HFFc6 (cell line): ENCODE results near the gene BCL2L13. TPM values are rescaled to one million over a fixed set of nuclear protein-coding genes. Genes with fewer than 3 reads are reported as not detected.
"Not testable (repeated sequence)": the region's sequence is repeated elsewhere in the genome, so short reads cannot be mapped to it uniquely, and the experiment has no call there.

Experiments
- DNase-seq: peaks from one replicate; pipeline ENCODE4 v3.0.0-alpha.2; 2018
- H3K27ac Mint-ChIP-seq: 2 replicates; pipeline ENCODE4 v1.8.0; 2020; ENCODE audit warnings: mild to moderate bottlenecking, mixed read lengths
- H3K27me3 Mint-ChIP-seq: 2 replicates; pipeline ENCODE4 v1.8.0; 2021; ENCODE audit warnings: mild to moderate bottlenecking, moderate library complexity, mixed read lengths; ENCODE audit not compliant: insufficient read depth
- H3K36me3 Mint-ChIP-seq: 2 replicates; pipeline ENCODE4 v1.8.0; 2021; ENCODE audit warnings: low read depth, mixed read lengths
- H3K4me1 Mint-ChIP-seq: 2 replicates; pipeline ENCODE4 v1.8.0; 2020; ENCODE audit warnings: low read depth, mixed read lengths
- H3K4me3 Mint-ChIP-seq: 2 replicates; pipeline ENCODE4 v1.8.0; 2020; ENCODE audit warnings: mild to moderate bottlenecking, moderate library complexity, mixed read lengths
- H3K9me3 Mint-ChIP-seq: 2 replicates; pipeline ENCODE4 v1.8.0; 2020; ENCODE audit warnings: mild to moderate bottlenecking, mixed read lengths
- CTCF ChIP-seq: fragments of 200-600 bp; sonication (generic); IDR thresholded peaks from 2 replicates; pipeline ENCODE4 v1.5.0; 2021; ENCODE audit warnings: antibody characterized with exemption, mild to moderate bottlenecking
- total RNA-seq, 6 experiments: library from RNA; stranded (reverse); fragmentation: NEBNext Ultra II Directional; extraction: Animal tissue kit (Norgen Biotek cat#: 25700); gene quantifications; 2 replicates in 1 of 6; 3 replicates in 5 of 6; pipeline ENCODE4 v1.2.3, GENCODE V29; 2021

The BCL2L13 gene
- total RNA-seq, 6 experiments from 2014 or later, result 46.7 to 53.1 (median 49.7) TPM

GRCh38 chr22:17656870-17657395 is 18.4 kb downstream of the BCL2L13 start:
- Mint-ChIP-seq H3K4me1 (no peaks in the 10 kb centered on the region), H3K27me3 (no peaks in the 10 kb centered on the region), H3K36me3 (peaks cover 10% of the 10 kb centered on the region; the same call in 1 of the 2 replicates), H3K27ac (no peak overlapping the region), H3K9me3 (no peaks in the 10 kb centered on the region), H3K4me3 (no peak overlapping the region)
- DNase-seq, result no peak
- no peak for TF ChIP-seq CTCF

GRCh38 chr22:17664414-17665055 is 26.0 kb downstream of the BCL2L13 start:
- no peak for DNase-seq
- H3K27me3 Mint-ChIP-seq, result no peaks in the 10 kb centered on the region; the same call in 1 of the 2 replicates
- H3K9me3 Mint-ChIP-seq, result no peaks in the 10 kb centered on the region
- no peak overlapping the region for H3K27ac Mint-ChIP-seq
- peaks cover 17% of the 10 kb centered on the region; the same call in 1 of the 2 replicates for H3K36me3 Mint-ChIP-seq
- TF ChIP-seq CTCF, result no peak
- H3K4me1 Mint-ChIP-seq, result no peaks in the 10 kb centered on the region
- H3K4me3 Mint-ChIP-seq, result no peak overlapping the region

GRCh38 chr22:17665248-17665647 is 26.7 kb downstream of the BCL2L13 start:
- H3K4me3 Mint-ChIP-seq, result no peak overlapping the region
- no peak for DNase-seq
- no peaks in the 10 kb centered on the region for H3K9me3 Mint-ChIP-seq
- H3K27ac Mint-ChIP-seq, result no peak overlapping the region
- no peaks in the 10 kb centered on the region; the same call in 1 of the 2 replicates for H3K27me3 Mint-ChIP-seq
- no peaks in the 10 kb centered on the region for H3K4me1 Mint-ChIP-seq
- peaks cover 15% of the 10 kb centered on the region; the same call in 1 of the 2 replicates for H3K36me3 Mint-ChIP-seq
- no peak for TF ChIP-seq CTCF

GRCh38 chr22:17665854-17666253 is 27.3 kb downstream of the BCL2L13 start:
- Mint-ChIP-seq H3K4me1 (no peaks in the 10 kb centered on the region), H3K27ac (no peak overlapping the region), H3K27me3 (no peaks in the 10 kb centered on the region; the same call in 1 of the 2 replicates), H3K36me3 (peaks cover 12% of the 10 kb centered on the region; the same call in 1 of the 2 replicates), H3K9me3 (no peaks in the 10 kb centered on the region), H3K4me3 (no peak overlapping the region)
- no peak for DNase-seq
- no peak for TF ChIP-seq CTCF

GRCh38 chr22:17671521-17672092 is 33.0 kb downstream of the BCL2L13 start:
- not testable (repeated sequence) for H3K4me3 Mint-ChIP-seq, H3K27me3 Mint-ChIP-seq, H3K36me3 Mint-ChIP-seq, H3K27ac Mint-ChIP-seq, H3K9me3 Mint-ChIP-seq, DNase-seq
- H3K4me1 Mint-ChIP-seq, result peaks cover 23% of the 10 kb centered on the region

- Mint-ChIP-seq H3K27me3 (no peaks in the 10 kb centered on the region; the same call in 1 of the 2 replicates), H3K4me1 (peaks cover 23% of the 10 kb centered on the region), H3K36me3 (no peaks in the 10 kb centered on the region), H3K27ac (peak overlapping the region; percentile 72), H3K4me3 (no peak overlapping the region; the same call in 1 of the 2 replicates), H3K9me3 (no peaks in the 10 kb centered on the region)
- no peak for TF ChIP-seq CTCF
- DNase-seq, result peak; percentile 2
Observed at GRCh38 chr22:17672417-17672991, 33.9 kb downstream of the BCL2L13 start.
